Measurements from ENCODE around the gene FAM169A. TPM values are rescaled to one million over a fixed set of nuclear protein-coding genes. Genes with fewer than 3 reads are reported as not detected.
"Not testable (repeated sequence)": the region's sequence is repeated elsewhere in the genome, so short reads cannot be mapped to it uniquely, and the experiment has no call there.

FAM169A gene
- total and polyA plus RNA-seq, 2 of the 4 experiments (the other 2 are of a cell fraction), result under 0.01 TPM; not detected in 1

DNA sequence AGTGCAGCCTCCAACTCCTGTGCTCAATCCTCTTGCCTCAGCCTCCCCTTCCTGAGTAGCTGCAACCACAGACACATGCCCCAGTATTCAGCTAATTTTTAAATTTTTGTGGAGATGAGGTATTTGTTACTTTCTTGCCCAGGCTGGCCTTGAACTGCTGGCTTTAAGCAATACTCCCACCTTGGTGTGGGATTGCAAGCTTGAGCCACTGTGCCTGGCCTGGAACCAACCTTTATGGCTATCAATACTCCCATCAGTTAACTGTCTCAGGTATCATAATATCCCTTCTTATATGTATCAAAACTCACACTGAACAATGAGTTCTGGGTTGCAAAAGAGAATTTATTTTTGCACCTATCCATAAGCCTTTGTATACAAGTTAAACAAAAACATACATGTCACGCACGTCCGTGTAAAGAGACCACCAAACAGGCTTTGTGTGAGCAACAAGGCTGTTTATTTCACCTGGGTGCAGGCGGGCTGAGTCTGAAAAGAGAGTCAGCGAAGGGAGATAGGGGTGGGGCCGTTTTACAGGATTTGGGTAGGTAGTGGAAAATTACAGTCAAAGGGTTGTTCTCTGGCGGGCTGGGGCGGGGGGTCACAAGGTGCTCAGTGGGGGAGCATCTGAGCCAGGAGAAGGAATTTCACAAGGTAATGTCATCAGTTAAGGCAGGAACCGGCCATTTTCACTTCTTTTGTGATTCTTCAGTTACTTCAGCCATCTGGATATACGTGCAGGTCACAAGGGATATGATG is 16.4 kb upstream of the FAM169A start:
- POLR2A ChIA-PET (ENCODE audit: unreplicated experiment); dilution Hi-C loops (cut with HindIII; ENCODE audit: low sequenced_read_pairs, unreplicated experiment); H3K9ac ChIP-seq (ENCODE audit: low read depth, low read length); H2BK5ac ChIP-seq (ENCODE audit: low read depth, low read length, poor library complexity, severe bottlenecking); CTCF ChIA-PET; H3K27ac ChIP-seq (ENCODE audit: insufficient read depth, low read length); H4K20me1 ChIP-seq (ENCODE audit: insufficient read depth, low read length); H3K9me3 ChIP-seq (ENCODE audit: control insufficient read depth, insufficient read depth, low read length); H3K56ac ChIP-seq (ENCODE audit: extremely low read depth, insufficient read depth, low read length); H3K14ac ChIP-seq (replicated peaks; ENCODE audit: low read depth, low read length); H3K4me1 ChIP-seq (ENCODE audit: control insufficient read depth, insufficient read depth, low read length); H2BK20ac ChIP-seq (ENCODE audit: low read depth, low read length); H3K4ac ChIP-seq (ENCODE audit: low read depth, low read length); H3K27me3 ChIP-seq (ENCODE audit: control insufficient read depth, insufficient read depth, low read length); H2BK120ac ChIP-seq (ENCODE audit: low read depth, low read length); H3K4me2 ChIP-seq (ENCODE audit: low read depth, low read length); H3K4me3 ChIP-seq (ENCODE audit: insufficient read depth, low read depth, low read length); H4K91ac ChIP-seq (ENCODE audit: insufficient read depth, low read depth, low read length); DNase-seq; BruUV-seq (replicated peaks); H3K9me1 ChIP-seq (ENCODE audit: insufficient read depth, low read length); in situ Hi-C loops (cut with MboI; ENCODE audit: low sequenced_read_pairs); H4K5ac ChIP-seq (ENCODE audit: low read depth, low read length); H2AK5ac ChIP-seq (ENCODE audit: low read depth, low read length); H3K23ac ChIP-seq (ENCODE audit: low read depth, low read length); H2AK9ac ChIP-seq (replicated peaks; ENCODE audit: low read depth, low read length, poor library complexity); H2AFZ ChIP-seq (replicated peaks; ENCODE audit: low read length, poor library complexity); ATAC-seq (ENCODE audit: low read depth); H2BK15ac ChIP-seq (ENCODE audit: low read depth, low read length); H3K36me3 ChIP-seq (ENCODE audit: control insufficient read depth, insufficient read depth, low read length); H4K8ac ChIP-seq (ENCODE audit: low read depth in 2 of 2, low read length in 2 of 2); H3K79me1 ChIP-seq (ENCODE audit: low read depth in 1 of 2, low read length in 2 of 2); intact Hi-C loops (cut with micrococcal nuclease); H3K18ac ChIP-seq (ENCODE audit: low read depth, low read length): not testable (repeated sequence)
- 41% methylated on average over 2 of the region's 10 CpGs; no CpG with 5 or more reads in 1 of the 2 experiments for WGBS, 2 experiments (ENCODE audit: extremely low coverage in 2 of 2, insufficient read length in 1 of 2)
